IMR-90 (cell line): ENCODE results near the gene STEAP4. TPM values are rescaled to one million over a fixed set of nuclear protein-coding genes. Genes with fewer than 3 reads are reported as not detected.

Source experiments
- ATAC-seq: fragments of 200-7000 bp; cut with Tn5 transposase; 2 replicates; pipeline ENCODE4 v1.9.1; 2020; ENCODE audit warnings: low read depth, mild to moderate bottlenecking, moderate library complexity
- BruUV-seq: library from RNA; stranded (reverse); fragments of 400-500 nt; replicated peaks from 2 replicates; lab custom pipeline; 2021; lab: Mats Ljungman, UMichigan
- CTCF ChIA-PET: fragments of 300-600 bp; formaldehyde crosslinking; extraction: SDS; loops from one replicate; lab custom pipeline; 2021; ENCODE audit warnings: antibody characterized with exemption; lab: Yijun Ruan, JAX
- POLR2A ChIA-PET: fragments of 300-600 bp; sonication (Branson Sonifier 250); formaldehyde crosslinking; loops from one replicate; lab custom pipeline; 2022; ENCODE audit warnings: antibody characterized with exemption; ENCODE audit not compliant: unreplicated experiment; lab: Charles Lee
- DNase-seq: peaks from one replicate; pipeline ENCODE4 v3.0.0; 2013
- H2AFZ ChIP-seq: replicated peaks from 2 replicates; pipeline ENCODE3; 2013; ENCODE audit warnings: low read length, mild to moderate bottlenecking; ENCODE audit not compliant: poor library complexity
- H2AK5ac ChIP-seq: 2 replicates; pipeline ENCODE4 v1.6.1; 2013; ENCODE audit warnings: low read depth, low read length, inconsistent platforms
- H2AK9ac ChIP-seq: replicated peaks from 2 replicates; pipeline ENCODE3; 2013; ENCODE audit warnings: mild to moderate bottlenecking, low read depth, low read length, moderate library complexity; ENCODE audit not compliant: poor library complexity
- H2BK120ac ChIP-seq: 2 replicates; pipeline ENCODE4 v1.6.1; 2013; ENCODE audit warnings: low read depth, low read length, inconsistent platforms
- H2BK15ac ChIP-seq: 3 replicates; pipeline ENCODE4 v1.6.1; 2013; ENCODE audit warnings: low read depth, low read length, inconsistent platforms
- H2BK20ac ChIP-seq: 2 replicates; pipeline ENCODE4 v1.6.1; 2013; ENCODE audit warnings: low read depth, mild to moderate bottlenecking, inconsistent platforms, low read length, moderate library complexity
- H2BK5ac ChIP-seq: 2 replicates; pipeline ENCODE4 v1.6.1; 2013; ENCODE audit warnings: mild to moderate bottlenecking, low read depth, low read length, inconsistent platforms; ENCODE audit not compliant: poor library complexity, severe bottlenecking
- H3K14ac ChIP-seq: replicated peaks from 2 replicates; pipeline ENCODE4 v1.6.1; 2013; ENCODE audit warnings: low read depth, low read length, inconsistent platforms
- H3K18ac ChIP-seq: 2 replicates; pipeline ENCODE4 v1.6.1; 2013; ENCODE audit warnings: low read depth, low read length, control low read depth
- H3K23ac ChIP-seq: 2 replicates; pipeline ENCODE4 v1.6.1; 2013; ENCODE audit warnings: low read depth, low read length, inconsistent platforms
- H3K27ac ChIP-seq: 2 replicates; pipeline ENCODE4 v1.5.1; 2013; ENCODE audit warnings: mild to moderate bottlenecking, control low read depth, low read length; ENCODE audit not compliant: insufficient read depth
- H3K27me3 ChIP-seq: 2 replicates; pipeline ENCODE4 v1.6.1; 2013; ENCODE audit warnings: low read length; ENCODE audit not compliant: control insufficient read depth, insufficient read depth
- H3K36me3 ChIP-seq: 2 replicates; pipeline ENCODE4 v1.6.1; 2013; ENCODE audit warnings: low read length, mixed read lengths; ENCODE audit not compliant: control insufficient read depth, insufficient read depth
- H3K4ac ChIP-seq: 2 replicates; pipeline ENCODE4 v1.6.1; 2013; ENCODE audit warnings: low read depth, low read length, inconsistent platforms
- H3K4me1 ChIP-seq: 2 replicates; pipeline ENCODE4 v1.6.1; 2013; ENCODE audit warnings: low read length, mixed read lengths; ENCODE audit not compliant: control insufficient read depth, insufficient read depth
- H3K4me2 ChIP-seq: 2 replicates; pipeline ENCODE4 v1.6.1; 2013; ENCODE audit warnings: low read depth, mild to moderate bottlenecking, control low read depth, low read length, moderate library complexity
- H3K4me3 ChIP-seq: 2 replicates; pipeline ENCODE4 v1.5.1; 2013; ENCODE audit warnings: low read depth, mild to moderate bottlenecking, control low read depth, low read length, moderate library complexity; ENCODE audit not compliant: insufficient read depth
- H3K56ac ChIP-seq: 2 replicates; pipeline ENCODE4 v1.6.1; 2013; ENCODE audit warnings: low read length, inconsistent platforms; ENCODE audit not compliant: insufficient read depth; ENCODE audit errors: extremely low read depth
- H3K79me1 ChIP-seq, 2 experiments: 2 replicates each; pipeline ENCODE4 v1.6.1; 2013; ENCODE audit warnings: low read length in 2 of 2, inconsistent platforms in 1 of 2, low read depth in 1 of 2
- H3K9ac ChIP-seq: 2 replicates; pipeline ENCODE4 v1.6.1; 2013; ENCODE audit warnings: low read depth, low read length, control low read depth
- H3K9me1 ChIP-seq: 2 replicates; pipeline ENCODE4 v1.6.1; 2013; ENCODE audit warnings: low read length, inconsistent platforms; ENCODE audit not compliant: insufficient read depth
- H3K9me3 ChIP-seq: 2 replicates; pipeline ENCODE4 v1.6.1; 2013; ENCODE audit warnings: low read length; ENCODE audit not compliant: control insufficient read depth, insufficient read depth
- H4K20me1 ChIP-seq: 2 replicates; pipeline ENCODE4 v1.6.1; 2013; ENCODE audit warnings: low read length, inconsistent platforms; ENCODE audit not compliant: insufficient read depth
- H4K5ac ChIP-seq: 2 replicates; pipeline ENCODE4 v1.6.1; 2013; ENCODE audit warnings: mild to moderate bottlenecking, low read depth, low read length, control low read depth
- H4K8ac ChIP-seq, 2 experiments: 2 replicates each; pipeline ENCODE4 v1.6.1; 2013; ENCODE audit warnings: low read depth in 2 of 2, low read length in 2 of 2, control low read depth in 1 of 2, inconsistent platforms in 1 of 2
- H4K91ac ChIP-seq: 2 replicates; pipeline ENCODE4 v1.6.1; 2013; ENCODE audit warnings: low read depth, low read length, inconsistent platforms; ENCODE audit not compliant: insufficient read depth
- CEBPB ChIP-seq: IDR thresholded peaks from 2 replicates; pipeline ENCODE4 v1.6.1; 2012; ENCODE audit warnings: low read depth, low read length, improper control_type of control experiment
- RFX5 ChIP-seq: IDR thresholded peaks from 2 replicates; pipeline ENCODE4 v1.8.0; 2012; ENCODE audit warnings: low read depth, mild to moderate bottlenecking, low read length, moderate library complexity
- WGBS, 2 experiments: methylation state at CpG; one replicate each; pipeline versions ENCODE4 v1.1.5 to v1.1.7; 2013; ENCODE audit warnings: missing lambda C conversion rate in 2 of 2; ENCODE audit not compliant: insufficient read length in 1 of 2; ENCODE audit errors: extremely low coverage in 2 of 2; 5-methylcytosine and 5-hydroxymethylcytosine counted together
- dilution Hi-C: fragments of 300-500 bp; cut with HindIII; formaldehyde crosslinking; loops from one replicate; pipeline ENCODE4 v1.14.3; 2018; ENCODE audit warnings: low sequenced_read_pairs; ENCODE audit not compliant: unreplicated experiment
- in situ Hi-C: fragments of 300-500 bp; cut with MboI; formaldehyde crosslinking; loops from 3 replicates; pipeline ENCODE4 v1.14.3; 2019; ENCODE audit warnings: low sequenced_read_pairs, inconsistent platforms, mixed read lengths
- intact Hi-C: fragments of 100-400 bp; cut with micrococcal nuclease; formaldehyde crosslinking; loops from 2 replicates; pipeline ENCODE4 v1.10.0; 2022
- polyA plus RNA-seq, 3 experiments: library from polyadenylated mRNA; depleted of rRNA; stranded (reverse); fragments of >200 nt; gene quantifications; 2 replicates each; pipeline ENCODE4 v1.2.3, GENCODE V29; 2012; ENCODE audit warnings: low replicate concordance in 1 of 3
- total RNA-seq: library from RNA; depleted of rRNA; stranded (reverse); fragments of >200 nt; gene quantifications from 2 replicates; pipeline ENCODE4 v1.2.3, GENCODE V29; 2012
- TF ChIP-seq, protein P1 (sequence below): fragments of 150-350 bp; IDR thresholded peaks from 2 replicates; pipeline ENCODE4 v1.6.1; 2017; ENCODE audit warnings: mild to moderate bottlenecking, antibody characterized with exemption, low read length, low read depth

STEAP4 gene
- total and polyA plus RNA-seq, 2 of the 4 experiments (the other 2 are of a cell fraction): not detected

GRCh38 chr7:88226886-88227516, 79.7 kb downstream of the STEAP4 start:
- DNase-seq (peak; percentile 80), ATAC-seq (peak; percentile 90)
- Histone ChIP-seq H4K8ac (no peak overlapping the region), H3K4me1 (no peaks in the 10 kb centered on the region), H3K4me3 (no peak overlapping the region), H4K5ac (no peak overlapping the region), H3K56ac (no peak overlapping the region), H3K14ac (no peak overlapping the region), H3K23ac (no peak overlapping the region), H3K79me1 (no peaks in the 10 kb centered on the region), H2BK120ac (no peak overlapping the region), H3K27me3 (no peaks in the 10 kb centered on the region), H2AK9ac (no peak overlapping the region), H2AFZ (no peak overlapping the region), H2BK20ac (no peak overlapping the region), H3K9me1 (no peaks in the 10 kb centered on the region), H3K4ac (no peak overlapping the region), H4K91ac (no peak overlapping the region), H2BK15ac (no peak overlapping the region), H3K36me3 (no peaks in the 10 kb centered on the region), H2AK5ac (no peak overlapping the region), H3K27ac (no peak overlapping the region), H3K18ac (no peak overlapping the region), H2BK5ac (no peak overlapping the region), H3K4me2 (peak overlapping the region; percentile 35; the same call in 1 of the 2 replicates), H3K9me3 (no peaks in the 10 kb centered on the region), H4K20me1 (no peaks in the 10 kb centered on the region), H3K9ac (no peak overlapping the region)
- ChIA-PET POLR2A (no interaction called here), CTCF (interaction anchor here (0.6 kb wide), 1 partner anchor 544 kb away, joined by 3 read pairs; no protein-coding TSS in a partner anchor)
- dilution Hi-C loops (no loop called here), in situ Hi-C loops (no loop called here), intact Hi-C loops (no loop called here)
- no CpG with 5 or more reads among the region's 6 CpGs for WGBS, 2 experiments
- TF ChIP-seq, protein P1, sequence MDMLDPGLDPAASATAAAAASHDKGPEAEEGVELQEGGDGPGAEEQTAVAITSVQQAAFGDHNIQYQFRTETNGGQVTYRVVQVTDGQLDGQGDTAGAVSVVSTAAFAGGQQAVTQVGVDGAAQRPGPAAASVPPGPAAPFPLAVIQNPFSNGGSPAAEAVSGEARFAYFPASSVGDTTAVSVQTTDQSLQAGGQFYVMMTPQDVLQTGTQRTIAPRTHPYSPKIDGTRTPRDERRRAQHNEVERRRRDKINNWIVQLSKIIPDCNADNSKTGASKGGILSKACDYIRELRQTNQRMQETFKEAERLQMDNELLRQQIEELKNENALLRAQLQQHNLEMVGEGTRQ: no peak
- TF ChIP-seq RFX5 (no peak), CEBPB (peak; percentile 52)
- no TSS peak for BruUV-seq
